A673 (cell line): ENCODE results near the gene WHAMM.

Source experiments
- EZH2 ChIP-seq: fragments of 200-600 bp; sonication (generic); IDR thresholded peaks from 2 replicates; pipeline ENCODE4 v1.6.1; 2017; ENCODE audit warnings: borderline replicate concordance, low read depth, mild to moderate bottlenecking, mixed read lengths, antibody characterized with exemption, low read length; ENCODE audit not compliant: poor library complexity, severe bottlenecking
- TF ChIP-seq, protein P1 (sequence below): fragments of 300-800, 200-600 bp; sonication (generic); conservative IDR thresholded peaks from 2 replicates; pipeline ENCODE4 v1.5.1; 2017; ENCODE audit warnings: low read depth, mild to moderate bottlenecking, antibody characterized with exemption, low read length, moderate library complexity, mixed read lengths

DNA sequence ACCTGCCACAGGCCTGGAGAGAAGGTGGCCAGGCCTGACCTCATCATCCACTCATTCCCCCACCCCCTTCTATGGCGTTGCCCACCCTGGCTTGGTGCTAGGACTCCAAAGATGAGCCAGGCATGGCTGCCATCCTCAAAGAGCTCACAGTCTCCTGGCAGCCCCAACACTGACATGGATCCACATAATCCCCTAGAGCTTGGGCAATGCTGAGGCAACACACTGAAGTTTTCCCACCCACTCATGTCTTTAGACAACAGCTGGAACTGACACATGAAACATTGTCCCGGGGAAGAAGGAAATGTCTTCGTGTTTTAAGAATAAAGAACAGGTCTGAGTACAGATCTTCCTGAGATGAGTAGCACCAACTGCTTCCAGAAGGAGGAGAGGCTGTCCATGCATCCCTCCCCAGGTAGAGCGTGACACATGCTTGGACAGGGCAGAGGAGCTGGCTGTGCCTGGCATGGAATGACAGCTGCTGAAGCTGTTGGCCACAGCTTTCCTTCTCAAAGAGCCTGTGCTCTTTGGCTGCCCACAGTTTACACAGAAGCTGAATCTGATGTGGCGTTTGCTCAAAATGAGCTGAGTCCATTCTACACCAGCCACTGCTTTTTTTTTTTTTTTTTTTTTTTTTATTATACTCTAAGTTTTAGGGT is 73.0 kb downstream of the WHAMM start:
- TF ChIP-seq, protein P1, sequence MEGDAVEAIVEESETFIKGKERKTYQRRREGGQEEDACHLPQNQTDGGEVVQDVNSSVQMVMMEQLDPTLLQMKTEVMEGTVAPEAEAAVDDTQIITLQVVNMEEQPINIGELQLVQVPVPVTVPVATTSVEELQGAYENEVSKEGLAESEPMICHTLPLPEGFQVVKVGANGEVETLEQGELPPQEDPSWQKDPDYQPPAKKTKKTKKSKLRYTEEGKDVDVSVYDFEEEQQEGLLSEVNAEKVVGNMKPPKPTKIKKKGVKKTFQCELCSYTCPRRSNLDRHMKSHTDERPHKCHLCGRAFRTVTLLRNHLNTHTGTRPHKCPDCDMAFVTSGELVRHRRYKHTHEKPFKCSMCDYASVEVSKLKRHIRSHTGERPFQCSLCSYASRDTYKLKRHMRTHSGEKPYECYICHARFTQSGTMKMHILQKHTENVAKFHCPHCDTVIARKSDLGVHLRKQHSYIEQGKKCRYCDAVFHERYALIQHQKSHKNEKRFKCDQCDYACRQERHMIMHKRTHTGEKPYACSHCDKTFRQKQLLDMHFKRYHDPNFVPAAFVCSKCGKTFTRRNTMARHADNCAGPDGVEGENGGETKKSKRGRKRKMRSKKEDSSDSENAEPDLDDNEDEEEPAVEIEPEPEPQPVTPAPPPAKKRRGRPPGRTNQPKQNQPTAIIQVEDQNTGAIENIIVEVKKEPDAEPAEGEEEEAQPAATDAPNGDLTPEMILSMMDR = no peak
- no peak for TF ChIP-seq EZH2
